HG03039 (cell line): ENCODE results near the gene MORF4L2.
"Not testable (repeated sequence)": the region's sequence is repeated elsewhere in the genome, so short reads cannot be mapped to it uniquely, and the experiment has no call there.

Experiments used
- ATAC-seq: cut with Tn5 transposase; IDR thresholded peaks from one replicate; pipeline ENCODE4 v1.9.1; 2021; ENCODE audit warnings: mild to moderate bottlenecking, moderate library complexity; ENCODE audit not compliant: unreplicated experiment

MORF4L2 gene

DNA sequence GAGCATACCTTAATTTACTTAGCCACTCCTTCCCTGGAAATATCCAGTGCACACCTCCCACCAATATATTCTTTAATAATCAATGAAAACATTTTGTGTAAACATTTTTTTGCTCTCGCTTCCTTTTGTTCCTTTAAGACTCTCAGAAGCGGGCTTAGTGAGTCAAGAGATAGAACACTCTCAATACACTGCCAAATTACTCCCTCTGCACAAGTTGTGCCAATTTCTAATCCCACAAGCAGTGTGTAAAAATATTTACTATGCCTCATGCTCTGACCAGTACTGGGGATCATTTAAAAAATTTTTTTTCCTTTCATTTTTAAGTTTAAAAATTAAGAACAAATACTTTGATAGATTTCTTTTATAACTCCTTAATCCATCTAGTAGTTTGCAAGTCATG lies 5.1 kb downstream of the MORF4L2 start:
- no peak for ATAC-seq

- no peak for ATAC-seq
Measured at GRCh38 chrX:103678199-103678993, 8.1 kb downstream of the MORF4L2 start.

- ATAC-seq, result no peak
Measured at GRCh38 chrX:103674531-103675454, 11.7 kb downstream of the MORF4L2 start.

DNA sequence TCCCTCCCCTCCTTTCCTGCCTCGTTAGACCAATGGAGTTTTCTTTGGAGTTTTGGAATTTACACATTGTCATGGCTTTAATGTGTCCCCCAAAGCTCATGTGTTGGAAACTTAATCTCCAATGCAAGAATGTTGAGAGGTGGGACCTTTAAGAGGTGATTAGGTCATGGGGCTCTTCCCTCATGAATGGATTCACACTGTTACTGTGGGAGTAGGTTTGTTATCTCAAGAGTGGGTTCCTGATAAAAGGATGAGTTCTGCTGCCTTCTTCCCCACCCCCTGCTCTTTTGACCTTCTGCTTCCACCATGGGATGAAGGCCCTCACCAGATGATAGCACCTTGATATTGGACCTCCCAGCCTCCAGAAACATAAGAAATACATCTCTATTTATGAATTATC lies 16.8 kb downstream of the MORF4L2 start:
- ATAC-seq, result no peak

- no peak for ATAC-seq
Measured at GRCh38 chrX:103666202-103667107, 20.0 kb downstream of the MORF4L2 start.

GRCh38 chrX:103663981-103664762 lies 22.3 kb downstream of the MORF4L2 start:
- ATAC-seq, result no peak

DNA sequence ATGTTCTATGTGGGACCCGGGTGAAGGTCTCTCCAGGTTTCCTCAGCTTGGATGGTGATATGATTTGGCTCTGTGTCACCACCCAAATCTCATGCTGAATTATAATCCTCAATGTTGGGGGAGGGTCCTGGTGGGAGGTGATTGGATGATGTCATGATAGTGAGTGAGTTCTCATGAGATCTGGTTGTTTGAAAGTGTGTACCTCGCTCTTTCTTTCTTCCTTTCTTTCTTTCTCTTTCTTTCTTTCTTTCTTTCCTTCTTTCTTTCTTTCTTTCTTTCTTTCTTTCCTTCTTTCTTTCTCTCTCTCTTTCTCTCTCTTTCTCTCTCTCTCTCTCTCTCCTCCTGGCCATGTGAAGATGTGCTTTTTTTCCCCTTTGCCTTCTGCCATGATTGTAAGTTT lies 27.0 kb downstream of the MORF4L2 start:
- not testable (repeated sequence) for ATAC-seq

DNA sequence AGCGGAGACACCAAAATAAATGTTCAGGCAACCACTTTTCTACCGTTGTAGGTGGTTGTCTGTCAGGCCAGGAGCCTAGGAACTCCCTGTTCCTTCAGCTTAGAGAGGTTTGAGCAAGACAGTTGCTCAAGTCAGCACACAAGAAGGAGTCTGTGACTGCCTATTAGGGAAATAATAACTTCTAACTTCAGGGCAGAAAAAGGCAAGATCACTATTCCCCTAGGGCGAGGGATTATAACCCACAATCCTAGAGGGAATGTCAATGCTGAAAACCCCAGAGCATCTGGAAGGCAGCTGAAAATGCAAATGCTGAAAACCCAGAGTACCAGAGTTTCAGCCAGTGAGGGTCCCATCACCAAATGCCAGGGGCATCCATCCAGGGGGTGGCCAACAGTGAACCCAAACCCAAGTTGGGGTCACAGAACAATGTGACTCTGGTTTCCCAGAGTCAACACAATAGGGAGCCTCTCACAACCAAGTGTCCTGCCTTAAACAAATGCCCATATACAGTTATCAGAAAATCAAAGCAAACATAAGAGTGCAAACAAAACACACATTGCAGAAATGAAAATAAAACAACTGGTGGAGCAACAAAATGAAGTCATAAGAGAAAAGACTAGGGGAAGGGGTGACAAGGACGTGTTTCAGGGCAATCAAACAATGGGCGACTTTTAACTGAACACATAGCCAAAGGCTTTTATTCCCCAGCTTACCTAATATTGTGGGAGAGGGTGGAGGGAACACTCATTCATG lies 27.6 kb downstream of the MORF4L2 start:
- no peak for ATAC-seq

DNA sequence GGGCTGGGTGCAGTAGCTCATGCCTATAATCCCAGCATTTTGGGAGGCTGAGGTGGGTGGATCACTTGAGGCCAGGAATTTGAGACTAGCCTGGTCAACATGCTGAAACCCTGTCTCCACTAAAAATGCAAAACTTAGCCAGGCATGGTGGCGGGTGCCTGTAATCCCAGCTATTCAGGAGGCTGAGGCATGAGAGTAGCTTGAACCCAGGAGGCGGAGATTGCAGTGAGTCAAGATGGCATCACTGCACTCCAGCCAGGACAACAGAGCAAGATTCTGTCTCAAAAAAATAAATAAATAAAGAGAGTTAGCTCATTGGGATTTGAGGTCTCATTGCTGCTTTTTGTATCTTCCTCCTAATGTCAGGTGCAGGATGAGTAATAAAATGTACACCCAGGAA lies 29.4 kb downstream of the MORF4L2 start:
- ATAC-seq, result not testable (repeated sequence)

DNA sequence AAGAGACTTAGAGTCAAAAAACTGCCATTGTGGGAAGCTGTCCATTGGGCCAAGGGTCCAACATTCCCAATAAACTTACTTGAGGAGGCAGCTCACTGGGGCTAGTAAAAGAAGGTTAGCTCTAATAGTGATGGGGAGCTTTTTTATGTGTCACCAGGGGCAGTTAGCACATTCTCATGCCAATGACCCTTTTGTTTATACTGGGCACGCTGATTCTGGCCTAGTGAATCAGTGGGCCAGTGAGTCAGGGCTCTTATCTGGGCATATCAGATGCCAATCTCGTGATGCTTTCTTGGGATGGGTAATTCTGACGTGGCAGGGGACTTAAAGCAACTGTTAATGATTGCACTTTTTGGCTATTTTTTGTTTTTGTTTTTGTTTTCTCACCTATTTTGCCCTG lies 29.9 kb downstream of the MORF4L2 start:
- no peak for ATAC-seq

GRCh38 chrX:103655230-103656000 lies 31.1 kb downstream of the MORF4L2 start:
- ATAC-seq, result not testable (repeated sequence)

DNA sequence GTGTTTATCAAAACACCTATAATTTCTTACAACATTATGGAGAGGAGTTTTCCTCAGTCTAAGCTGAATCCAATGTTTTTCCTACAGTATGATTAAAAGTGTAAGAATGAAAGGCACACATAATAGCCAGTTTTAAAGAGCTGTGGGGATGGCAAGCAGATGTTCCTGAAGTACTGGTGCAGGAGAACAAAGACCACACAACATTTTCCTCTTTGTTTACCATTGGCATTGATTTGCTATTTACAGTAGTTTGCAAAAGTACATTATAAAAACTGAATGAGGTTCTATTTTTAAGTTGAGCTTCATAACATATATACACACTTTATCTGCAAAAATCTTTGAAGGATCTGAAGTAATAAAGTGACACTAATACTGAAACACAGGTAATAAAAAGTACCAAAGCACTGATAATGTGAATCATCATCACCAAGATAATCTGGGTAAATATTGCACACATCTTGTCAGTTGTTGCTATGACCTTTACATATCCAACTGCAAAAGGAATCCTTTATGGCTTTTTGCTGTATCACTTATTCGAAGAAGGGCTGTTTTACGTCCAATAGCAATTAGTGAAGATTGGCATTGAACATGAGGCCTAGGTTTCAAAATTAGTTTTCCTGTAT lies 35.2 kb downstream of the MORF4L2 start:
- no peak for ATAC-seq

DNA sequence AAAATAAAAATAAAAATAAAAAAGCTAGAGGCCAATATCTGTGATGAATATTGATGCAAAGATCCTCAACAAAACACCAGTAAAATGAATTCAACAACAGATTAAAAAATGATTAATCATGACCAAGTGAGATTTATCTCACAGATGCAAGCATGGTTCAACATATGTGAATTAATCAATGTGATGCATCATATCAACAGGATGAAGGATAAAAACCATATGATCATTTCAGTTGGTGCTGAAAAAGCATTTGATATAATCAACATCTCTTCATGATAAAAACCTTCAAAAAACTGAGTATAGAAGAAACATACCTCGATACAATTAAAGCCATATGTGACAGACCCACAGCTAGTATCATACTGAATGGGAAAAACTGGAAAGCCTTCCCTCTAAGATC lies 38.9 kb downstream of the MORF4L2 start:
- ATAC-seq, result no peak

GRCh38 chrX:103644125-103644524 lies 42.4 kb downstream of the MORF4L2 start:
- no peak for ATAC-seq

DNA sequence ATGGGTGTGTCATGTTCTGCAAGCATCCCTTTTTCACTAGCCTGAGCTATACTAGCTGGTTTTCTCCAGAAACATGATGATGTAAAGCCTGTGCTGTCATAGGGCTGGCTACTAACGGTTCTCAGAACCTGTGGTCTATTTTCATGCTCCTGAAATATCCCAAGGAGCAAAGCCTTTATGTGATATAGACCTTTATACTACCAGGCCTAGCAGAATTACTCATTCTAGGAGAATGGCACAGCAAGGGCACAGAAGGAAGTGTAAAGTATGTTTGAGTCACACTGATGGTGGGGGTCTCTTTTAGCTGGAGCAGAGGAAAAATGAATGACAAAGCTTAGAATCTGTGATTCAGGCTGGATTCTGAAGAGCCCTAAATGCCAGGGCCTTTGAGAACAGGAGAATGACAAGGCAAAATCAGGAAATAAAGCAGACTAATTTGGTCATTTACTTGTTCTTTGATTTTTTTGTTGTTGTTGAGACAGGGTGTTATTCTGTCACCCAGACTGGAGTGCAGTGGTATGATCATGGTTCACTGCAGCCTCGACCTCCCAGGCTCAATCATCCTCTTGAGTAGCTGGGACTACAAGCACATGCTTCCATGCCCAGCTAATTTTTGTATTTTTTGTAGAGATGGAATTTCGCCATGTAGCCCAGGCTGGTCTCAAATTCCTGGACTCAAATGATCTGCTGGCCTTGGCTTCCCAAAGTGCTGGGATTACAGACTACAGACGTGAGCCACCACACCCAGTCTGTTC lies 45.9 kb downstream of the MORF4L2 start:
- ATAC-seq, result no peak

DNA sequence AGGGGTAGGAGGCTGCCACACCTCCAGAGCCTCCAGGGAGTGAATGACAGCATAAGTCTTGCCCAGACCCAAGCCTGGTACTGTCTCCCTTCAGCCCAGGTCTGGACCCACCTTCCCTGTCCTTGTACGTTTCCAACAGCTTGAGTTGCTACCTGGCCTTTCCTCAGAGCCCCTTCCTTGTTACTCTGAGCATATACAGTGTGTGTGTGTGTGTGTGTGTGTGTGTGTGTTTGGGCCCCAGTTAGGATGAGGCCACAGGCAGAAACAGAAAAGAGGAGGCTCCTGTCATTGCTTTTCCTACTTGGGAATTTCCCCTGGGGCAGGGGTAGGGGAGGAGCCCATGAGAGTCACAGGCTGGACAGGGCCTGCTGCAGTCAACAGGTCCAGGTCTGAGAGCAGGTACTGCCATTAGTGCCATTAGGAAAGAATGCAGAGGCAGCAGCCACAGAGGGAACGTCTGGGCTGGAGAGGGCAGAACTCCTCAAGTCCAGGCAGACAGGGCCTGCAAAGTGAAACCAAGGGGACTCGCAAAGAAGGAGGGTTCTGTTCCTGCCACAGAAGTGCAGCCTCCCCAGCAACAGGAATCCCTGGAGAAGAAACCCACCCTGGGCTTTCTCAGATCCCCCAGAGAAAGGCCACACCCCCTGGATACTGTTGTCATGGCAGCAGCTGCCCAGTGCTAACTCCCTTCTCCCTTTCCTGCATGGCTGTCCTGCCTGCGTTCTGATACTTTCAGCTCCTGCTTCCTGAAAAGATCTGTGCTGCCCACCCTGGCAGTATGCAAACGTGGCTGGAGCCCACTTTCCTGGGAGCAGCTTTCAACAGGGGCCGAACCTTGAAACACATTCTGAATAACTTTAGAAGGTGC lies 47.8 kb downstream of the MORF4L2 start:
- not testable (repeated sequence) for ATAC-seq
